HCT116 (cell line): ENCODE measurements around the gene ITPR2. TPM values are rescaled to one million over a fixed set of nuclear protein-coding genes. Genes with fewer than 3 reads are reported as not detected.

Experiments
- ATAC-seq: fragments of 200-7000 bp; cut with Tn5 transposase; 2 replicates; pipeline ENCODE4 v1.9.1; 2020; ENCODE audit warnings: mild to moderate bottlenecking, moderate library complexity
- BruUV-seq: library from RNA; stranded (reverse); fragments of 400-500 nt; replicated peaks from 2 replicates; lab custom pipeline; 2021; lab: Mats Ljungman, UMichigan
- CTCF ChIA-PET: fragments of 300-600 bp; sonication (Branson Sonifier 250); formaldehyde crosslinking; loops from one replicate; lab custom pipeline; 2021; ENCODE audit warnings: antibody characterized with exemption; lab: Charles Lee
- POLR2A ChIA-PET: fragments of 300-600, 350-600 bp; sonication (Branson Sonifier 250); formaldehyde crosslinking; loops from one replicate; lab custom pipeline; 2021; ENCODE audit warnings: antibody characterized with exemption; lab: Charles Lee
- RAD21 ChIA-PET, 2 experiments: fragments of 300-600 bp; sonication (Branson Sonifier 250); formaldehyde crosslinking; loops; one replicate each; lab custom pipeline; 2023; ENCODE audit warnings: low total read pairs in 2 of 2; ENCODE audit not compliant: uncharacterized antibody in 2 of 2, unreplicated experiment in 2 of 2, low non-redundant PET in 1 of 2; lab: Charles Lee
- DNase-seq: peaks from one replicate; pipeline ENCODE4 v3.0.0-alpha.2; 2010; ENCODE audit warnings: low read depth, low spot score
- H2AFZ ChIP-seq: fragments of 200-600 bp; shearing (Covaris generic), sonication (generic); 2 replicates; pipeline ENCODE4 v1.6.1; 2017; ENCODE audit warnings: low read depth, mixed run types, mixed read lengths, antibody characterized with exemption, low read length; ENCODE audit not compliant: poor library complexity, severe bottlenecking
- H3K27ac ChIP-seq: 2 replicates; pipeline ENCODE4 v1.5.1; 2012; ENCODE audit warnings: low read depth, low read length
- H3K27me3 ChIP-seq: fragments of 200-600 bp; sonication (generic); 2 replicates; pipeline ENCODE4 v1.6.1; 2016; ENCODE audit warnings: mixed run types, low read length, mixed read lengths; ENCODE audit not compliant: insufficient read depth
- H3K36me3 ChIP-seq, 2 experiments: fragments of 200-500 bp in 1 of 2; fragments of 200-600 bp in 1 of 2; sonication (Bioruptor generic) in 1 of 2; sonication (generic) in 1 of 2; 2 replicates each; pipeline versions ENCODE4 v1.5.1 to v1.6.1; 2014 to 2016; ENCODE audit warnings: low read length in 2 of 2, inconsistent platforms in 1 of 2, mixed read lengths in 1 of 2, mixed run types in 1 of 2; ENCODE audit not compliant: insufficient read depth in 2 of 2, control insufficient read depth in 1 of 2
- H3K4me1 ChIP-seq, 2 experiments: fragments of 200-600 bp in 1 of 2; sonication (generic) in 1 of 2; 2 replicates each; pipeline versions ENCODE4 v1.5.1 to v1.6.1; 2012 to 2017; ENCODE audit warnings: low read length in 2 of 2, inconsistent platforms in 1 of 2, mild to moderate bottlenecking in 1 of 2, mixed read lengths in 1 of 2, mixed run types in 1 of 2, moderate library complexity in 1 of 2; ENCODE audit not compliant: insufficient read depth in 2 of 2, control insufficient read depth in 1 of 2
- H3K4me2 ChIP-seq: fragments of 200-600 bp; sonication (generic); 2 replicates; pipeline ENCODE4 v1.6.1; 2017; ENCODE audit warnings: mixed run types, low read length, mixed read lengths
- H3K4me3 ChIP-seq, 2 experiments: fragments of 200-600 bp in 1 of 2; sonication (generic) in 1 of 2; replicated peaks in 1 of 2; 2 replicates each; pipeline ENCODE4 v1.5.1; 2011 to 2016; ENCODE audit warnings: low read length in 2 of 2, control low read depth in 1 of 2, low read depth in 1 of 2, mild to moderate bottlenecking in 1 of 2, mixed read lengths in 1 of 2, mixed run types in 1 of 2
- H3K79me2 ChIP-seq: fragments of 200-600 bp; sonication (generic); 2 replicates; pipeline ENCODE4 v1.6.1; 2017; ENCODE audit warnings: mild to moderate bottlenecking, mixed run types, low read length, moderate library complexity, mixed read lengths; ENCODE audit not compliant: insufficient read depth
- H3K9ac ChIP-seq: fragments of 200-600 bp; sonication (generic); 2 replicates; pipeline ENCODE4 v1.6.1; 2016; ENCODE audit warnings: low read length, mixed read lengths
- H3K9me2 ChIP-seq: fragments of 200-600 bp; sonication (generic), shearing (Covaris generic); 2 replicates; pipeline ENCODE4 v1.6.1; 2017; ENCODE audit warnings: mixed run types, mild to moderate bottlenecking, moderate library complexity; ENCODE audit not compliant: insufficient read depth
- H3K9me3 ChIP-seq, 2 experiments: fragments of 200-500 bp in 1 of 2; fragments of 200-600 bp in 1 of 2; sonication (Bioruptor generic) in 1 of 2; sonication (generic) in 1 of 2; 2 replicates each; pipeline ENCODE4 v1.6.1; 2014 to 2017; ENCODE audit warnings: low read length in 2 of 2, mixed read lengths in 2 of 2, inconsistent platforms in 1 of 2, low read depth in 1 of 2, mild to moderate bottlenecking in 1 of 2, mixed run types in 1 of 2, moderate library complexity in 1 of 2; ENCODE audit not compliant: control insufficient read depth in 1 of 2, insufficient read depth in 1 of 2
- H4K20me1 ChIP-seq: fragments of 200-600 bp; sonication (generic), shearing (Covaris generic); 2 replicates; pipeline ENCODE4 v1.6.1; 2017; ENCODE audit warnings: mixed run types, mild to moderate bottlenecking, moderate library complexity; ENCODE audit not compliant: insufficient read depth
- EZH2phosphoT487 ChIP-seq: fragments of 200-600 bp; IDR thresholded peaks from 2 replicates; pipeline ENCODE4 v1.6.1; 2018; ENCODE audit warnings: antibody characterized with exemption, borderline replicate concordance
- FOSL1 ChIP-seq: IDR thresholded peaks from 2 replicates; pipeline ENCODE4 v1.6.1; 2012; ENCODE audit warnings: low read depth
- JUND ChIP-seq: IDR thresholded peaks from 2 replicates; pipeline ENCODE4 v1.6.1; 2012
- RAD21 ChIP-seq: IDR thresholded peaks from 2 replicates; pipeline ENCODE4 v1.6.1; 2012; ENCODE audit warnings: low read depth, mild to moderate bottlenecking
- SP1 ChIP-seq: IDR thresholded peaks from 2 replicates; pipeline ENCODE4 v1.6.1; 2012; ENCODE audit warnings: low read depth
- ZNF274 ChIP-seq: fragments of 200-500 bp; sonication (Bioruptor generic); IDR thresholded peaks from 2 replicates; pipeline ENCODE4 v1.6.1; 2014; ENCODE audit warnings: mild to moderate bottlenecking, low read depth, low read length, inconsistent platforms
- intact Hi-C: fragments of 100-400 bp; cut with micrococcal nuclease; formaldehyde crosslinking; loops from 2 replicates; pipeline ENCODE4 v1.10.0; 2022
- total RNA-seq: library from RNA; stranded (reverse); gene quantifications from one replicate; pipeline ENCODE4 v1.2.1, GENCODE V29; 2021; ENCODE audit not compliant: unreplicated experiment
- TF ChIP-seq, protein P1 (sequence below): IDR thresholded peaks from 2 replicates; pipeline ENCODE4 v1.6.1; 2012
- TF ChIP-seq, protein P2 (sequence below): IDR thresholded peaks from 2 replicates; pipeline ENCODE4 v1.6.1; 2011; ENCODE audit warnings: mild to moderate bottlenecking, low read length, moderate library complexity; ENCODE audit not compliant: insufficient replicate concordance; ENCODE audit errors: extremely low read depth

ITPR2 gene
- total RNA-seq, 1 experiment from 2014 or later, result 6.5 TPM

DNA sequence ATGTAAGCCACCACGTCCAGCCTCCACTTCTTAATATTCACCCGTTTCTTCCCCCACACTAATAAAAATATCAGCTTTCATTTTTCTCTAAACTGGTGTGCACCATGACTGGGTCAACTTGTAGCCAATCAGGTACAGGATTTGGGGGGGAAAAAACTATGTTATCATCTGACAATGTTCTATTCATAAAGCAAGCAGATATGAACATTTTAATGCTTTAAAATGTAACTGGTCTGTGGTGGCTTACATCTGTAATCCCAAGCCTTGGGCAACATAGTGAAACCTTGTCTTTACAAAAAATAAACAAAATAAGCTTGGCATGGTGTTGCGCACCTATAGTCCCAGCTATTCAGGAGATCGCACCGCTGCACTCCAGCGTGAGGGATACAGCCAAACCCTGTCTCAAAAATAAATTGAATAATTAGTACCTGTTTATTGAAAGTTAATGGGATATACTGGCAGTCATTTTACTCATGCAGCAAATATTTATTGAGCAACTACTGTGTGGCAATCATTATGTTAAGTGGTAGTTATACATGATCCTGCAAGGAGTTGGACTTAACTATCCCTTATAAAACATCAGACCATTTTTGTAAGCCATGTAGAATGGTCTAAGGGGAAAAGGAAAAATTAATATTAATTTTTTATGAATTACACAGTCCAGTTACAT is 15.3 kb upstream of the ITPR2 start:
- Histone ChIP-seq H3K4me3 (no peak overlapping the region), H3K27me3 (no peaks in the 10 kb centered on the region), H3K9me3 (no peaks in the 10 kb centered on the region), H3K4me2 (no peak overlapping the region), H3K9ac (no peak overlapping the region), H2AFZ (no peak overlapping the region), H3K79me2 (no peaks in the 10 kb centered on the region), H4K20me1 (no peaks in the 10 kb centered on the region), H3K4me1 (0 out of 4 replicates have a peak, but pooled peaks cover 0 to 3% of the 10 kb centered on the region in 2 experiments), H3K27ac (no peak overlapping the region), H3K36me3 (no peaks in the 10 kb centered on the region), H3K9me2 (no peaks in the 10 kb centered on the region)
- CTCF ChIA-PET, result no interaction called here
- no peak for DNase-seq
- BruUV-seq, result no TSS peak
- POLR2A ChIA-PET, result no interaction called here
- RAD21 ChIA-PET, result no interaction called here
- intact Hi-C loops, result no loop called here
- TF ChIP-seq SP1, result no peak
- no peak for ATAC-seq

DNA sequence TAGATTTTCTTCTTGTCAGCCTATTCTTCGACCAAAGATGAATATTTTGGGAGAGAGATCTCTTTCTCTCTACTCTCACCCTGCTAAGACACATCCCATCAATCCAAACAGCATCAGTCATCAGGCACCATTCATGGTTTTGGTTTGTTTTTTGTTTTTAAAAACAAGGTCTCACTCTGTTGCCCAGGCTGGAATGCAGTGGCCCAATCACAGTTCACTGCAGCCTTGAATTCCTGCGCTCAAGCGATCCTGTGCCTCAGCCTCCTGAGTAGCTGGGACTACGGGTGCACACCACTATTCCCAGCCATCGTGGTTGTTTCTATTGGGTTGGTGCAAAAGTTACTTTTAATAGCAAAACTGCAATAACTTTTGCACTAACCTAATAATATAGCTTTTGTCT is 14.4 kb upstream of the ITPR2 start:
- Histone ChIP-seq H3K9ac (no peak overlapping the region), H3K4me3 (no peak overlapping the region), H3K4me1 (0 out of 4 replicates have a peak, but pooled peaks cover 0 to 3% of the 10 kb centered on the region in 2 experiments), H3K27me3 (no peaks in the 10 kb centered on the region), H3K4me2 (no peak overlapping the region), H4K20me1 (no peaks in the 10 kb centered on the region), H2AFZ (no peak overlapping the region), H3K36me3 (no peaks in the 10 kb centered on the region), H3K9me3 (no peaks in the 10 kb centered on the region), H3K9me2 (no peaks in the 10 kb centered on the region), H3K79me2 (no peaks in the 10 kb centered on the region), H3K27ac (no peak overlapping the region)
- ChIA-PET CTCF (no interaction called here), RAD21 (no interaction called here), POLR2A (no interaction called here)
- DNase-seq (no peak), ATAC-seq (no peak)
- TF ChIP-seq ZNF274 (no peak), RAD21 (no peak), JUND (no peak), EZH2phosphoT487 (no peak), FOSL1 (no peak)
- TF ChIP-seq, protein P1, sequence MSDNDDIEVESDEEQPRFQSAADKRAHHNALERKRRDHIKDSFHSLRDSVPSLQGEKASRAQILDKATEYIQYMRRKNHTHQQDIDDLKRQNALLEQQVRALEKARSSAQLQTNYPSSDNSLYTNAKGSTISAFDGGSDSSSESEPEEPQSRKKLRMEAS, result no peak
- TF ChIP-seq, protein P2, sequence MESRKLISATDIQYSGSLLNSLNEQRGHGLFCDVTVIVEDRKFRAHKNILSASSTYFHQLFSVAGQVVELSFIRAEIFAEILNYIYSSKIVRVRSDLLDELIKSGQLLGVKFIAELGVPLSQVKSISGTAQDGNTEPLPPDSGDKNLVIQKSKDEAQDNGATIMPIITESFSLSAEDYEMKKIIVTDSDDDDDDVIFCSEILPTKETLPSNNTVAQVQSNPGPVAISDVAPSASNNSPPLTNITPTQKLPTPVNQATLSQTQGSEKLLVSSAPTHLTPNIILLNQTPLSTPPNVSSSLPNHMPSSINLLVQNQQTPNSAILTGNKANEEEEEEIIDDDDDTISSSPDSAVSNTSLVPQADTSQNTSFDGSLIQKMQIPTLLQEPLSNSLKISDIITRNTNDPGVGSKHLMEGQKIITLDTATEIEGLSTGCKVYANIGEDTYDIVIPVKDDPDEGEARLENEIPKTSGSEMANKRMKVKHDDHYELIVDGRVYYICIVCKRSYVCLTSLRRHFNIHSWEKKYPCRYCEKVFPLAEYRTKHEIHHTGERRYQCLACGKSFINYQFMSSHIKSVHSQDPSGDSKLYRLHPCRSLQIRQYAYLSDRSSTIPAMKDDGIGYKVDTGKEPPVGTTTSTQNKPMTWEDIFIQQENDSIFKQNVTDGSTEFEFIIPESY, result no peak
- BruUV-seq, result no TSS peak
- intact Hi-C loops, result no loop called here
